ENCODE data around the gene VENTX. TPM values are rescaled to one million over a fixed set of nuclear protein-coding genes. Genes with fewer than 3 reads are reported as not detected.

Gene VENTX
- polyA plus RNA-seq, 1 donor (not counting 4 experiments of a cell fraction or from before 2014, with no cell fraction given) = not detected

- FAIRE-seq = no peak
- dilution Hi-C loops (cut with MboI; ENCODE audit: extremely low pct_ligation_motif_present, low sequenced_read_pairs) = no loop called here
Observed at GRCh38 chr10:133209117-133209516, 28.5 kb upstream of the VENTX start.

GRCh38 chr10:133209641-133210040 is 28.0 kb upstream of the VENTX start:
- dilution Hi-C loops (cut with MboI; ENCODE audit: extremely low pct_ligation_motif_present, low sequenced_read_pairs) = no loop called here
- no peak for TF ChIP-seq EZH2 (IDR thresholded peaks at IDR 0.05; ENCODE audit: low read length)
- no peak for TF ChIP-seq CTCF (optimal IDR thresholded peaks at IDR 0.05 in 1 of 3, IDR thresholded peaks at IDR 0.05 in 1 of 3, conservative IDR thresholded peaks at IDR 0.05 in 1 of 3; ENCODE audit: extremely low read depth in 1 of 3, insufficient read depth in 2 of 3, low read length in 3 of 3)
- H3K27ac ChIP-seq (ENCODE audit: control insufficient read depth, insufficient read depth, low read length) = no peak overlapping the region
- H4K20me1 ChIP-seq (ENCODE audit: control insufficient read depth, extremely low read depth, insufficient read depth, low read length) = no peaks in the 10 kb centered on the region
- no peaks in the 10 kb centered on the region for H3K36me3 ChIP-seq (ENCODE audit: control insufficient read depth in 2 of 2, extremely low read depth in 1 of 2, insufficient read depth in 2 of 2, low read length in 2 of 2)
- H3K9me1 ChIP-seq (ENCODE audit: control insufficient read depth, extremely low read depth, insufficient read depth, low read length) = no peaks in the 10 kb centered on the region
- no peaks in the 10 kb centered on the region for H3K9me3 ChIP-seq (ENCODE audit: control insufficient read depth, low read depth, low read length)
- no peak for FAIRE-seq
- H3K4me3 ChIP-seq (ENCODE audit: control insufficient read depth in 2 of 3, extremely low read depth in 1 of 3, insufficient read depth in 2 of 3, low read depth in 1 of 3, low read length in 3 of 3) = no peak overlapping the region
- no peaks in the 10 kb centered on the region for H3K4me1 ChIP-seq (ENCODE audit: control insufficient read depth, extremely low read depth, insufficient read depth, low read length)
- no peak overlapping the region for H2AFZ ChIP-seq (ENCODE audit: control insufficient read depth, low read length)
- no peak overlapping the region for H3K4me2 ChIP-seq (ENCODE audit: control insufficient read depth, extremely low read depth, insufficient read depth, low read depth, low read length)
- no peaks in the 10 kb centered on the region for H3K79me2 ChIP-seq (ENCODE audit: control insufficient read depth, insufficient read depth, low read length)
- no peak overlapping the region for H3K9ac ChIP-seq (ENCODE audit: control insufficient read depth, extremely low read depth, insufficient read depth, low read length)
- no peak for DNase-seq (ENCODE audit: low read depth, low spot score)
- peaks cover 13% of the 10 kb centered on the region for H3K27me3 ChIP-seq (ENCODE audit: control insufficient read depth, extremely low read depth, insufficient read depth, low read length)

More at GRCh38 chr10:133209117-133209516, 28.5 kb upstream of the VENTX start:
- no peak for DNase-seq (ENCODE audit: low read depth, low spot score)
- H3K79me2 ChIP-seq (ENCODE audit: control insufficient read depth, insufficient read depth, low read length) = no peaks in the 10 kb centered on the region
- H3K27me3 ChIP-seq (ENCODE audit: control insufficient read depth, extremely low read depth, insufficient read depth, low read length) = peaks cover 13% of the 10 kb centered on the region
- H3K4me1 ChIP-seq (ENCODE audit: control insufficient read depth, extremely low read depth, insufficient read depth, low read length) = no peaks in the 10 kb centered on the region
- H3K36me3 ChIP-seq (ENCODE audit: control insufficient read depth in 2 of 2, extremely low read depth in 1 of 2, insufficient read depth in 2 of 2, low read length in 2 of 2) = no peaks in the 10 kb centered on the region
- no peak overlapping the region for H3K27ac ChIP-seq (ENCODE audit: control insufficient read depth, insufficient read depth, low read length)
- H3K9me1 ChIP-seq (ENCODE audit: control insufficient read depth, extremely low read depth, insufficient read depth, low read length) = no peaks in the 10 kb centered on the region
- no peaks in the 10 kb centered on the region for H3K9me3 ChIP-seq (ENCODE audit: control insufficient read depth, low read depth, low read length)
- TF ChIP-seq EZH2 (IDR thresholded peaks at IDR 0.05; ENCODE audit: low read length) (no peak), CTCF (optimal IDR thresholded peaks at IDR 0.05 in 1 of 3, IDR thresholded peaks at IDR 0.05 in 1 of 3, conservative IDR thresholded peaks at IDR 0.05 in 1 of 3; ENCODE audit: extremely low read depth in 1 of 3, insufficient read depth in 2 of 3, low read length in 3 of 3) (no peak)
- no peak overlapping the region for H3K4me2 ChIP-seq (ENCODE audit: control insufficient read depth, extremely low read depth, insufficient read depth, low read depth, low read length)
- H4K20me1 ChIP-seq (ENCODE audit: control insufficient read depth, extremely low read depth, insufficient read depth, low read length) = no peaks in the 10 kb centered on the region
- H3K9ac ChIP-seq (ENCODE audit: control insufficient read depth, extremely low read depth, insufficient read depth, low read length) = no peak overlapping the region
- H2AFZ ChIP-seq (ENCODE audit: control insufficient read depth, low read length) = no peak overlapping the region
- no peak overlapping the region for H3K4me3 ChIP-seq (ENCODE audit: control insufficient read depth in 2 of 3, extremely low read depth in 1 of 3, insufficient read depth in 2 of 3, low read depth in 1 of 3, low read length in 3 of 3)
